HG03196 (cell line): ENCODE data around the gene DBN1.

Source experiments
- ATAC-seq: cut with Tn5 transposase; IDR thresholded peaks from one replicate; pipeline ENCODE4 v1.9.1; 2021; ENCODE audit not compliant: unreplicated experiment

Gene DBN1

DNA sequence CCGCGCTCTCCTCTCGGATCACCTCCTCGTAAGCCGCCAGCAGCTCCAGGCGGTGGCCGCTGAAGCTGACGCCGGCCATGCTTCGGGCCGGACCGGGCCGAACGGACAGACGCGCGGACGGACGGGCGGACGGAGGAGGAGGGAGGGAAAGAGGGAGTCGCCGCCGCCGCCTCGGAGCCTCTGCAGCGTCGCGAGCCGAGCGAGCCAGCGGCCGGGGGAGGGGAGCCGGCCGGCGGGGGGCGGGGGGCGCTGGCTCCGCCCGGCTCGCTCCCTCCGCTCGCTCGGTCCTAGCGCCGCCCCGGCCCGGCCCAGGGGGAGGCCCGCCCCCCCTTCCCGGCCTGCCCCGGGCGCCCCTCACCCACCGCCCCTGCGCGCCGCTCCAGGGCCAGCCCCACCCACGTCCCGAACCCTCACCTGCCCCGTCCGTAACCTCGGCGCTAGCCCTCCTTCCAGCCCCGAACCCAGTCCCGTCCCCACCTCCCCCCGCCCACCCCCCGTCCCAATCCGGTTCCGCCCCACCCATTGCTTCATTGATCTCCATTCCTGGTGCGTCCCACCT is at the start of gene DBN1:
Gene DBN1, minus strand, starts transcription at position 192 of the 559 bp plus-strand sequence. Its CDS starts 113 bp downstream, at position 79.
- ATAC-seq: no peak

DNA sequence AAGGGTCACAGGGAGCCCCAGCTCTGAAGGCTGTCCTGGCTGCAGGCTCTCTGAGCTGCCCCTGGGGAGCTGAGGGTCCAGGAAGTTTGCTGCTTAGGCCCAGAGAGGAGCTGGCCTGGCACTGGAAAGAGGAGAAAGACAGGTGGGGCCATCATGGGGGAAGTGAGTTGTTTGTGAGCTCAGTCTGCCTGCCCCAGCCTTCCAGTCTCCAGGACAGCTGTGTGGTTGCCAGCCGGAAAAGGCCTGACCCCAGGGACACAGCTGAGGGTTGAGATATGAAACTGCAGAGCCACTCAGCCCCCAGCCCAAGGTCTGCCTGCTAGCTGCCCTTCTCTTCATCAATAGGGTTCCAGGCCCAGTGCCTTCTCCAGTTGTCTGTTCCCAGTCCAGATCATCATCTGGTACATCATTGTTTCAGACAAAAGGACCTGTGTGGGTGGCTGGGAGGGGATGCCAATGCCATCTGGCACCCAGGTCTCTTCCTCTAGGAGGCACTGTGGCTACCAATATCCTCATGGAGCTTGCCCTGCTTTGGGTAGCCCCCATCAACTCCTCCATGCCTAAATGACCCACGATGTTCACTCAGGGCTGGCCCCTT is 47.6 kb upstream of the DBN1 start:
- ATAC-seq: no peak

DNA sequence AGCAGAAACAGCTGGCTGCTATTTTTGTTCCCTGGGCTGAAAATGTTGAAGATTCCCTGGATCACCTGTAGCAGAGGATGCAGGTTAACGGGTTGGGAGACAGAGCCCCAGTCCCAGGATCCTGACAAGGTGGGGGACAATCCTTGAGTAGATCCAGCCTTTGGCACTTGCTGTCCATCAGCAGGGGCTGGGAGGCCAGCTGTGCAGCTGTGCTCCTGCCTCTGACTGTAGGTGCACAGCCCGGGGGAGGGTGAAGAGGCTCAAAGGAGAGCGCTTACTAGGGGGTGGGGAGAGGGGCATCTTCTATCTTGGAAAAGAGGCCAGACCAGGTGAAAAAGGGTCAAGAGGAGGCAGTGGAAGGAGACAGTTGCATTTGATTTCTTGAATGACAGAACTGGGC is 46.8 kb upstream of the DBN1 start:
- no peak for ATAC-seq

DNA sequence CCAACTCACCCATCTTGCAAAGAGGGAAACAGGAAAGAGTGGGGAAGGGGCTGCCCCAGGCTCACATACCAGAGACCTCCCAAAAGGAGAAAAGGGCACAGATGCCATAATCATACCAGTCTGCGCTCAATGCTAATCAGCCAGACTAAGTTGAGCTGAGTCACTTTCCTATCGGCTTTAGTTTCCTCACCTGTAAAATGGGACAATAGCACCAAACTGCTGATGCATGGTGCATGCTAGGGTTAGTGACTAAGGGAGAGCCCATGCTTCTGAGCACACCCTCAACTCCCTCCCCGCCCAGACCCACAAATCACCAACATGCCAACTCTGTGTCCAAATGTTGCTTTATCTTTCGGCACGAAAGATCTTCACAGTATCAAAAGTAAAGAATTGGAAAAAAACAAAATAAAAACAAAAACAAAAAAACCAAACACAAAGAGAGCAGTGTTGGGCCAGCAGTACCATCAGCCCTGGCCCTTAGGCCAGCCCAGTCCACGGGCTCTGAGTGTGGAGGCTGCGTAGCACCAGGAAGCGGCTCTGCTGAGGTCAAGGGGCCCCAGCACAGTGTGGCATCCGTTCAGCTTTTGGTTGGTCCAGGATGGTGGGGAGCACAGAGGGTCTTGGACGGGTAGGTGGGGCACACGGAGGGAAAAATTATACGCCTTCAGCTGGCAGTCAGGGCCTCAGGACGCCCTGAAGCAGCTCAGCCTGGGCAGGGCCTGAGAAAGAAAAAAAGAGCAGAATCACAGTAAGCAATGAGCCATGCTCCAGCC is 46.2 kb upstream of the DBN1 start:
- ATAC-seq: no peak

DNA sequence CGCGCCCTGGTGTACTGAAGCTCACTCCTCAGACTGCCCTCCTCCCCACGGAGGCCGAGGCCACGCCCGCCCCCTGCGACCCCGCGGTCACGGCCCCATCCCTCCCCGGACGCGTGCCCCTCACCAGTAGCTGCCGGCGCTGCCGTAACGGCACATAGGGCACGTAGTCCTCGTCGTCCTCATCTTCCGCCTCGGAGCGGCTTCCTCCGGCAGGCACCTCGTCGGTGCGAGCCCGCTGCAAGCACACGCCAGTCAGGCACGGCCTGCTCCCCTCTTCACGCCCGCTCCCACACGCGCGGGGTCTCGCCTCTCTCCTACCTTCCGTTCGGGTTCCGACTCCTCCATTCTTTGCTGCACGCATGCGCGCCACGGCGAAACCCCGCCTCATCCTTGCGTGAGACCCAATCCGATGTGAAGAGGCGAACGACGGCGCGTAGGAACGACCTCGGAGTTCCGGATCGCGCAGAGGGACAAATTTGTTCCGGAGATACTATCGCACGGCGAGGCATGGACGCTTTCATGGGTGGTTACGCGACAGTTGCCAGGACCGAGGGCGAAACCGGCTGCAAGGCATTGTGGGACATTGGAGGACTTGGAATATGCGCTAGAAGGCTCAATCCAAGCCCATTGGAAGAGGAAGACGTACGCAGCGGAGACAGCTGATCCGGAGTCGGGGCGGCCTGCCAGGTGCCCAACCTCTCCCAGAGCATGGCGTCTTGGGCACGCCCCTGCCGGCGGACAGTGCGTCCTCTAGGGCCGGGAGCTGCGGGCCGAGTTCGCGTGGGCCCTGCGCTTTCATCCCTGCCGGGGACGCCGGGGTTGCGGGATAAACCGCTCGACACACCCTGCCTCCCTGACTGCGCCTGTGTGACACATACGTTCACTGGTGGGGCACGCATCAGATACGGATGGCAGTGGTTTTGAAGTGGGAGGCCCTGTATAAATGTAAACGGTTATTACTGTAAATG is 43.5 kb upstream of the DBN1 start, which contains the start of gene DDX41:
Gene DDX41, minus strand, starts transcription at position 361 of the 968 bp plus-strand sequence. Its CDS starts 16 bp downstream, at position 345.
- peak; percentile 71 for ATAC-seq

DNA sequence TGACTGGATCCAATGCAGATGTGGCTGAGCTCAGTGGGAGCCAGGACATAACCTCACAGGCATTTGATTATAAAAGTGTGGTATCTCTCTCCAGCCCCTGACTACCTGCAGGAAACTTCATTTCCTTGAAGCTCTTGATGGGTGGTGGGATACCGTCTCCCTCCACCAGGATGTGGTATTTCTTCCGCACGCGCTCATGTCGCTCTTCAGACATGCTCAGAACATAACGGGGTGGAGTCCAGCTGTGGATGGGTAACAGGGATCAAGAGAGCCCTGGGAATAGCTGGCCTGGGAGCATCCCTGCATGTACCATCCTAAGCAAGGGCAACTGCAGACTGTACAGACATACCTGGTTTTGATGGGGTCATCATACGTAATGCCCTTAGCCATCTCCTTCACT is 42.1 kb upstream of the DBN1 start:
- no peak for ATAC-seq

DNA sequence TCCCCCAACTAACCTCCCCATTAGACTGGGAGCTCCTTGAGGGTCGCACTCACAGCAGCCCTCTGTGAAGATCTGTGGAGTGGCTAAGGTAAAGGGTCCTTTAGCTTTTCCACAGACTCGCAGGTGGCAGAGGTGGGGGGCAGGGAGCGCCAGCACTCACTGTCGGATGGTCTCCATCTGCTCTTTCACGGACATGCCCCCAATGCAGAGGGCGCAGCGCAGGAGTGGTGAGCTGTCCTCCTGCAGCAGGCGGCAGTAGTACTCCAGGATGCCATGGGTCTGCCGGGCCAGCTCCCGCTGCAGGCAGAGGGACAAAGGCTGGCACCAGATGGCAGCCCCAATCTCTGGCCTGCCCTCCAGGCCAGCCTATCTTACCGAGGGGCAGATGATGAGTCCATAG is 41.1 kb upstream of the DBN1 start:
- no peak for ATAC-seq

DNA sequence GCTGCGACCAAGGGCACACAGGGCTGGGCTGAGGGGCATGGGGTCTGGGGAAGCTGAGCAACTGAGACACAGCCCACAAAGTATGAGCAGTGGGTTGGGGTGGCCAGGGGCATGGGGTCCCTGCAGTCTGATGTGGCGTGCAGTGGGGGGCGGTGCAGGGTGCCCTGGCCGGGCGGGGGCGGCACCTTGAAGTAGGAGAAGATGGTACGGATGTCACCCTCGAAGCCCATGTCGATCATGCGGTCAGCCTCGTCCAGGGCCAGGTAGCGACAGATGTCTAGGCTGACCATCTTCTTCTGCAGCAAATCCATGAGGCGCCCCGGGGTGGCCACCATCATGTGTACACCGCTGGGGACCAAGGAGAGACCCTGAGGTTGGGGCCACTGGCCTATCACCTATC is 40.1 kb upstream of the DBN1 start:
- no peak for ATAC-seq

DNA sequence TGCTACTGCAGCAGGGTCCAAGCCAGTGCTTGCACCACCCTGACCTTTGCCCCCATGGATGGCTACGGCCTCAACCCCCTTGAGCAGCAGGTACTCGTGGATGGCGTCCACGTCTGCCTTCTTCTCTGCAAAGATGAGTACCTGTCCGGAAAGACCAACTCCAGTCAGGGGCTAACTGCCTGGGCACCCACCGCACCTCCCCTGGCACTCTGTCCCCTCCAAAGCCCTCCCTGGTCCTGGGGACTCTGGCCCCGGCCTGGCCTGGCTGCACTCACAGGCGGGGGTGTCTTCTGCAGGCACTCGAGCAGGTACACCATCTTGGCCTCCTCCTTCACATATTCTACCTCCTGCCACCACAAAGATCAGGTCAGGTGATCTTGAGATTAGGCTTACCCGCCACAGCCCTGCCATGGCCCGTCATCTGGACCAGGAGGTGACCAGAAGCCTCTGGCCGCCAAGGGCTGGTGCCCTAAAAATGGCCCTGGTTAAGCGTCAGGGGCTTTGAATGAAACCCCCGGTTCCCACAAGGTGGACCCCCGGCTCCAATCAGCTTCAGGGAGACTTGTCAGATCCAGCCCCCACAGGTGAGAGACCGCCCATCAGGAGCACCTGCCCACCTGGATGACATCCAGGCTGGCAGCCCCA is 39.4 kb upstream of the DBN1 start:
- no peak for ATAC-seq

DNA sequence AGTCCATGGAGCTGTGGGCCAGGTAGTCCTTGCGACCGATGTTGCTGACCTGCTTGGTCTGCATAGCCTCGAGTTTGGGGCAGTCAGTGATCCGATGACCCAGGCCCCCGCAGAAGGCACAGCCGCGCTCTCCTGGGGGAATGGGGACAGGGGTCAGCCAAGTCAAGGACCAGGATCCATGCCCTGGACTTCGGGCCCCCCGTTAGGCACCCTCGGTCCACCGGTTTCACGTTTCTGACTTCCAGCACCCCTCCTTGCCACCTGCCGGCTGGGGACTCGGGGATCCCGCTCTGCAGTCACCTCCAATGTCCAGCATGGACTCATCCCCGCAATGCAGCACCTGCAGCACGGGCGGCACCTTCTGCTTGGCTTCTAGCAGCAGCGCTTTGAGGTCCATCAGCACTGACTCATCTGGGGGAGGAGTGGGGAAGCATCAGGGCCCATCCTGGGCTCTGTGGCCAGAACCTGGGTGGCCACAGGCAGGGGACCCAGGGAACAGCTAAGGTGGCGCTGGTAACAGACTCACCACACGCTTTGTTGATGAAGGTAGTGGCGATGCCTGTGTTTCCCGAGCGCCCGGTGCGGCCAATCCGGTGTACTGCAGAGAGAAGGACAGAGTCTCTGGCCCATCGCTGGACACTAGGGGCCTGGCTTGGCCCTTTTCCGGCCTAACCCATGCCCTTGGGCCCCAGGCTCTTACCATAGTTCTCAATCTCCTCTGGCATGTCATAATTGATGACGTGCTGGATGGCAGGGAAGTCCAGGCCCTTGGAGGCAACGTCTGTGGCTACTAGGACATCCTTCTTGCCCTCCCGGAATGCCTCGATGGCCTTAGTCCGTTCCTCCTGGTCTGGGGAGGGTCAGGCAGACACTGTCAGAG is 38.6 kb upstream of the DBN1 start:
- no peak for ATAC-seq

DNA sequence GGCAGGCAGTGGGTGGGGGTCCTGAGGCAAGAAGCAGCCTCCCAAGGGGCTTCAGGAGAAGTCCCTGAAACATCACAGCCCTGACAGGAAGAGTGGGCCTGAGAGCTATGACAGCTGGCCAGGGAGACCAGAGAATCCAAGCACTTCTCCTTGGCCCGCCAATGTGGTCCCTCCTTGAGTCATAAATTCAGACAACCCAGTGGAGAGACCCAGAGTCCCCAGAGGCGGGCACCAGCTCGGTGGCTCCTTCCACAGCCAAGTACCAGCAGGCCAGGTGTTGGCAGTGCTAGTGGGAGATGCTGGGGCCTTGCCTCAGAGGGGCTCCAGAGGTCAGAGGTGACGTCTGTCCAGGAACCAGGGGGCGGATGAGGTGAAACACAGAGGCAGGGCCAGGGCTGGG is 37.7 kb upstream of the DBN1 start:
- no peak for ATAC-seq

DNA sequence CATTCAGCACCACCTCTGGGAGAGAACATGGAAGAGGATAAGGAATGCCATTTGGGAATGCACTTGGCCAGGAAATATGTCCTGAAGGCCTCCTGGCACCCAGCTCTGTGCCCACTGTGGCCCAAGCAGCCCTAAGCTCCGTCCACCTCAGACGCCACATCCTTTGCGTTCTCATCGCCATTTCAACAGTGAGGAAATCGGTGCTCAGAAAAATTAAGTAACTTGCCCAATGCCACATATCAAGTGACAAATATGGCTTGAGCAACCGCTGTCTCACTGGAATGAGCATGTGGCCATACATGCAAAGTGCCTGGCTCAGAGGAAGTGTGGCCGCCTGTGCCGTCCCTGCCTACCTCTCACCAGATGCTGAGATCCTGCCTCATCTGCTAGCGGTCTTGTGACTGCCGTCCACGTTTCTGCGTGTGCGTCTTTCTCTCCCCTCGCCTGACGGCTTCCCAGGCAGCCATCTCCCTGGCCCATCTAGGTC is 37.2 kb upstream of the DBN1 start:
- no peak for ATAC-seq

DNA sequence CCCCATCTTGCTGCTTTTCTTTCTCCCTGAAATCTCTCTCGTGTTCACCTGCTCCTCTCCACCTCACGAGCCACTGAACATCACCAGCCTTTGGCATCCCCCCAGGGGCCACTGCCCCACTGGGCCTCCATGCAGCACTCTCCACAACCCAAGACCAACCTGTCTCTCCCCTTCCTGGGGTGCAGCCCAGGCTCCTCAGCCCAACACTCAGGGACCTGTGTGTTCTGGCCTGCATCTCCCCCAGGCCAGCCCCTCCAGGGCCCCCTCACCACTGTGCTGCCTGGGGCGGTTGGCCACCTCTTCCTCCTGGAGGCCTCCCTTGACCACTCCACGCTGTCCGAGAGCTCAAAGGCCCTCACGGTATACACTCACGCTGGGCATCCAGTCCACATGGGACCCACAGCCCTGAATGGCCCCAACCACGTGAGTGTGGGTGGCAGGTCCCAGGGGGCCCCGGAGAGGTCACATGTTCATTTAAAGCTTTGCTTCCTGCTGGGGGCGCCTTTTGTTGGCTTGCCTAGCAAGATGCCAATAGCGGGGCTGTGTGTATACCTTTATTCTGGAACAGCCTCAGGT is 36.6 kb upstream of the DBN1 start:
- no peak for ATAC-seq

DNA sequence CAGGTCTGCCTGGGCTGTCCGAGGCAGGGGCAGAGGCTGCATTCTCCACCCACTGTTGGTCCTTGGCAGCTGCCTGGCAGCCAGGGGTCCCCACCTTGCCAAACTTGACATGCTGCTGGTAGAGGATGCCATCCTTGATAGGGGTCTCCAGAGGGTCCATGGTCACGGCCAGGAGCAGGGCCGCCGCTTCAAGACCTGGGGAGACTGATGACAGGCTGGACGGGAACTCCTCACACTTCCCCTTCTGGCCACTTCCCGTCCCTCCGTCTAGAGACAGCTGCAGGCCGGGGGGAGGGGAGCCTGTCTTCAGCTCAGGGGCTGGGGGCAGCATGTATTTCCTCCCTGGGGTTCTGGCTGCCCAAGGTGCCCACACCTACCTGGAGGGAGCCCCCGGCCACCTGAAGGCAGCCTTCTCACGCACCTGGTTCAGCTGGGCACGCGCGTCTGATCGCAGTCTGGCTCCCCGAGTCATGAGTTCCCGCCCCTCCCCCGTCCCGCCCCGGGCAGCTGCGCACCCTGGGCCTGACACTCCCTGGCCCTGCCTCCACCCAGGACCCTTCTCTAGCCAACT is 36.0 kb upstream of the DBN1 start, which contains the start of gene DOK3:
Gene DOK3, minus strand, starts transcription at position 446 of the 571 bp plus-strand sequence. Its CDS starts 286 bp downstream, at position 160.
- no peak for ATAC-seq

DNA sequence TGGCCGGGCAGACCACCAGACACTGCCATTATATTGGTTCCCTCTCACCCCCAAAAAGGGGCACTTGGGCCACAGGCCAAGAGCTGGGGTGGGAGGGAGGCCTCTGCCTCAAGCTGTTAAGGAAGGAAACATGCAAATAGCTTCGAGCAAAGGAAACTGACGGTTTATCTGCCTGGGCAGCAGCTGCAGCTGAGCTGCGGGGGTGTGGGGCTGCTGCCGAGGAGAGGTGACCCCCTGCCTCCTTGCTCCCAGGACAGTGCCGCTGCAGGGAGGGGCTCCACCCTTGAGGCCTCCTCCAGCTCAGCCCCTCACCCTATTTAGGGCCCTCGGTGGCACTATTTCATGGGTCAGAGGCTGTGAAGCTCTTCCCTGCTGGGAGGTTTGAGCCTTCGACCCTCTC is 35.4 kb upstream of the DBN1 start:
- ATAC-seq: no peak

DNA sequence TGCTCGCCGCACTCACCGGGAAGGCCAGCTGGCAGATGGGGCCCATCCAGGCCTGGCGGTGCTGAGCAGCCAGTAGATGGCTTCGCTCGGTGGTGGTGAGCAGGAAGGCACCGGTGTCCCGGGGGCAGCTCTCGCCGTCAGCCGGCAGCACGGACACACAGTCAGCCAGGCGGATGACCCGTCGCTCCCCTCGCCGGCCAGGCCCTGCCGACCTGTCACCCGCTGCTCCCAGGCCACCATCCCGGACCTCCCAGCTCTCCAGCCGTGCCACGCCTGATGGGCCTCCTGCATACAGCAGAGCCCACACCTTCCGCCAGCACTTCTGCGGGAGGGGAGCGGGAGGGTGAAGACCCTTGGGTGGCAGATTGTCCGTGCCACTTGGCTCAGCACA is 34.8 kb upstream of the DBN1 start:
- no peak for ATAC-seq

DNA sequence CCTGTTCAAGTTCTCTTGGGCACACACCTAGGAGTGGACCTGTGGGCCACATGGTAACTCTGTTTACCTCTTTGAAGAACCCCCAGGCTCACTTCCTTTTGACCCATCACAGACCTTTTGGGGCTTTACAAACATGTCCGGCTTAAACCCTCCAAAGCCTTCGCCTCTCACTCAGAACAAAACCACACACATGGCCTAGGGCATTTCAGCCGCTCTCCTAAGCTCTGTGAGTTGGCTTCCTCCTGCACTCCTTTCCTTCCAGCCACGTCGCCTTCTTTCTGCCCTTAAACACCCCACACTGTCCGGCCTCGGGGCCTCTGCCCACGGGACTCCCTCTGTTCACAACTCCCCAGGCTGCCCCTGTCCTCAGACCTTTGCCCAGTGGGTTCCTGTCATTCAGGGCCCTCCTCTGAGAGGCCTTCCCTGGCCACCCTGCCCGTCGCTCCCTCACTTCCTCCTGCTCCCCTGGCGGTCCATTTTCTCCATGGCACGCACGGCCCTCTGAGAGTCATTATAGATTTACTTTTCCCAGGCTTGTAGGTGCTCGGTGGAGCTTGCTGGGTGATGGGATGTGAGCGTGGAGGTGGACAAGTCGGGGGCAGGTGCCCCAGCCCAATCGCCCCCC is 34.3 kb upstream of the DBN1 start:
- ATAC-seq: no peak

DNA sequence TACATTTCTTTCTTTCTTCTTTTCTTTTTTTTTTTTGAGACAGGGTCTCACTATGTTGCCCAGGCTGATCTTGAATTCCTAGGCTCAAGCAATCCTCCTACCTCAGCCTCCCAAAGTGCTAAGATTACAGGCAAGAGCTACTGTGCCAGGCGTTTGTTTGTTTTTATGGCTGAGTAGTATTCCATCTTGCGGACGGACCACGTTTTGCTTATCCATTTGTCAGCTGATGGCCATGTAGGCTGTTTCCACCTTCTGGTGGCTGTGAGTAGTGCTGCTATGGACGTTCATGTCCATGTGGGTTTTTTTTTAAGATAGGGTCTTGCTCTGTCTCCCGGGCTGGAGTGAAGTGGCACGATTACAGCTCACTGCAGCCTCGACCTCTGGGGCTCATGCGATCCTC is 33.7 kb upstream of the DBN1 start:
- ATAC-seq: no peak
